ENCODE measurements around the gene MRPL18. TPM values are rescaled to one million over a fixed set of nuclear protein-coding genes. Genes with fewer than 3 reads are reported as not detected.

Gene MRPL18
- total and polyA plus RNA-seq, 9 of the 15 experiments (the other 6 are each of a cell fraction or from before 2014, with no cell fraction given), result 149 to 456 (median 196) TPM

GRCh38 chr6:159805440-159806020 lies 15.3 kb downstream of the MRPL18 start (continued):
- TF ChIP-seq ATF6 (CRISPR knock-in tag; IDR thresholded peaks at IDR 0.05) (no peak), ZNF24 (IDR thresholded peaks at IDR 0.05) (no peak), SAFB (IDR thresholded peaks at IDR 0.05; ENCODE audit: borderline replicate concordance, low read depth, low read length) (no peak), MECOM (CRISPR knock-in tag; IDR thresholded peaks at IDR 0.05) (0 out of 2 replicates have a peak, but pooled peaks have one; percentile 21), ATF7 (IDR thresholded peaks at IDR 0.05) (peak; percentile 26; the same call in 1 of the 2 replicates), ZNF431 (CRISPR knock-in tag; IDR thresholded peaks at IDR 0.05) (no peak), ZNF785 (CRISPR knock-in tag; IDR thresholded peaks at IDR 0.05) (no peak), ID3 (CRISPR knock-in tag; IDR thresholded peaks at IDR 0.05) (no peak), ID3 (tag; IDR thresholded peaks at IDR 0.05) (0 out of 2 replicates have a peak, but pooled peaks have one; percentile 9), DDX20 (tag; IDR thresholded peaks at IDR 0.05; ENCODE audit: low read depth) (peak; percentile 60; the same call in 1 of the 2 replicates), CEBPG (CRISPR knock-in tag; IDR thresholded peaks at IDR 0.05) (no peak; the same call in 1 of the 2 replicates), CEBPG (tag; conservative IDR thresholded peaks at IDR 0.05 in 1 of 2, IDR thresholded peaks at IDR 0.05 in 1 of 2) (peak; percentile 93), MCM5 (IDR thresholded peaks at IDR 0.05; ENCODE audit: low read depth) (no peak), SPI1 (IDR thresholded peaks at IDR 0.05; ENCODE audit: borderline replicate concordance, low read depth, low read length) (no peak), ZNF165 (CRISPR knock-in tag; IDR thresholded peaks at IDR 0.05; ENCODE audit: borderline replicate concordance) (0 out of 2 replicates have a peak, but pooled peaks have one; percentile 45), ETV6 (IDR thresholded peaks at IDR 0.05; ENCODE audit: borderline replicate concordance in 1 of 2, low read depth in 2 of 2, low read length in 1 of 2) (no peak), ETV6 (CRISPR knock-in tag; IDR thresholded peaks at IDR 0.05; ENCODE audit: borderline replicate concordance) (no peak), GABPB2 (CRISPR knock-in tag; conservative IDR thresholded peaks at IDR 0.05) (no peak), ZNF212 (CRISPR knock-in tag; IDR thresholded peaks at IDR 0.05) (no peak), GTF2B (IDR thresholded peaks at IDR 0.05; ENCODE audit: extremely low read depth, insufficient read length) (no peak), CEBPB (tag; IDR thresholded peaks at IDR 0.05) (peak; percentile 86), PCBP2 (IDR thresholded peaks at IDR 0.05; ENCODE audit: low read depth, low read length, poor library complexity, severe bottlenecking) (no peak), RBM34 (IDR thresholded peaks at IDR 0.05; ENCODE audit: borderline replicate concordance, insufficient read depth, low read length) (no peak)

All from K562 (cell line).